ENCODE measurements around the gene STPG1.
A peak's percentile ranks its signal among the peaks of the same experiment; 100 is the strongest.
"Not testable (repeated sequence)": the region's sequence is repeated elsewhere in the genome, so short reads cannot be mapped to it uniquely, and the experiment has no call there.

STPG1 gene, protein sequence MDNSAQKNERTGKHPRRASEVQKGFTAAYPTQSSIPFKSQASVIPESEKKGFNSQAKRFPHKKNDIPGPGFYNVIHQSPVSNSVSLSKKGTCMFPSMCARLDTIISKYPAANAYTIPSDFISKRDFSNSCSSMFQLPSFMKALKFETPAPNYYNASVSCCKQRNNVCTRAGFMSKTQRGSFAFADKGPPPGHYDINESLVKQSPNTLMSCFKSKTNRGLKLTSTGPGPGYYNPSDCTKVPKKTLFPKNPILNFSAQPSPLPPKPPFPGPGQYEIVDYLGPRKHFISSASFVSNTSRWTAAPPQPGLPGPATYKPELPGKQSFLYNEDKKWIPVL

DNA sequence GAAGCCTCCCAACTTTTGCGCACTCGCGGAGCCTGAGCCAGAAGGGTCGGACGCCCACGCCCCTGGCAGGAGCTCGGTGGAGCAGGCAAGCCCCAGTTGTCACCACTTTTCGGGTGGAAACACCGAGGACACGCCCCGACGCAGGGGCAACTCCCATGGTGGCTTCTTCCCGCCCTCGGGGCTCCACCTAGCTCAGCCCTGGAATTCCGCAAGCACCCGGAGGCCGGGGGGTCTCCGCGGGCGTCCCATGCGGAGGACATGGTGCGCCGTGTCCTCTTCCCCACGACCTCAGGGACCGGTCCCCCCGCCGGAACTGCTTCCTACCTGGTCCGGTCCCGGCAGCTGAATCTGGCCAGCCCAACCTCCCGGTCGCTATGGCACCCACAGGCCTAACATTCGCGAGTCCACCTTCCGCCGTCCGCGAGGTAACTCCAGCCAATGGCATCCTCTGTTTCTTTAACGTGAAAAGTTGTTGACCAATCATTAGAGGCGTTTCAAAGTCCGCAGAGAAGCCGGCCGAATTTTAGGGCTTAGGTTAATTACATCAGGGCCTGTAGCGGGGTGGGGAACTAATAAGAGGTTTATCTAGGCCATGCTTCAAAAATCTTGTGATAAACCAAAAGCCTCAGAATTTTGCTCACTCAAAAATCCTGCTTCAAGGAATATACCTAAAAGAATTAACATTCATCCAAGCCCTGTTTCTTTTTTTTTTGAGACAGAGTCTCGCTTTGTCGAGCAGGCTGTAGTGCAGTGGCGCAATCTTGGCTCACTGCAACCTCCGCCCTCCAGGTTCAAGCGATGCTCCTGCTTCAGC lies at the start of gene STPG1:
TSS of gene STPG1 (minus strand) at position 433 of the 814 bp plus-strand sequence. CDS start 12,394 bp downstream, outside the sequence.
- peak; percentile 63 to 79 for DNase-seq

DNA sequence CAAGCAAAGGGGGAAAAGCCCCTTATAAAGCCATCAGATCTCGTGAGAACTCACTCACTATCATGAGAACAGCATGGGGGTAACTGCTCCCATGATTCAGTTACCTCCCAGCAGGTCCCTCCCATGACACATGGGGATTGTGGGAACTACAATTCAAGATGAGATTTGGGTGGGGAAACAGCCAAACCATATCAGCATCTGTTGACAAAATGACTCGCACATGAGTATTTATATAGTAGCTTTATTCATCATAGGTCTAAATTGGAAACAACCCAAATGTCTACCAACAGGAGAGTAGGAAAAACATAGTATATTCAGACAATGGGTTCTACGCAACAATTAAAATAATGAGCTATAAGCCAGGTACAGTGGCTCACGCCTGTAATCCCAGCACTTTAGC lies 48.5 kb upstream of the STPG1 start:
- DNase-seq: not testable (repeated sequence)

DNA sequence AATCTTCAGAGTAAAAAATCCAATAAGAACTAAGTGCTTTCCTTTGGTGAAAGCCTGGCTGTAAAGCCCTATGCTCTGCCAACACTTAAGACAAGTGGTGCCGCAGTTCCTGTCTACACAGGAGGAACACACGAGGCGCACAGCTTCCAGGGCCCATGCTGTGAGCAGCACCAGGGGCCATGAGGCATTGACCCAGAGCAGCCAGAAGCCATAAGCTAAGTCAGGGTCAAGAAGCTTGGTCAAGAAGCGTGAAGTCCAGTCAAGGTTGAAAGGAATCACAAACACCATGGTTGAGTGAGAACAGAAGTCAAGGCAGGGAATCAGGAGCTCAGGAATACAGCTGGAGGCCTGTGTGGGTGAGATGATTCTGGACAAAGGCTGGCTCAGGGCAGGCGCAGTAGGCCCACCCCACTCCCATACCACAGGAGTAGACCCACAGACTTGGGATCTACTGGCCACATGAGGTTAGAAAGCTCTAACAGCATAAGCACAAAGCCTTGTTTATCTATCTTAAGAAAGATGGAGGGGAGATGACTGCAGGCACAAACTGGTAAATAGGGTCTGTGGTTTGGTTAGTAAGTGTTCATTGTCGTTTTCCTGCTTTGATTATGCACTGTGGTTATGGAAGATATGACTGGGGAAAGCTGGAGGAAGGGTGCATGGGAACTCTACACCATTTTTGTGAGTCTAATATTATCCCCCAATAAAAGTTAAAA lies 46.1 kb upstream of the STPG1 start:
- DNase-seq: no peak

DNA sequence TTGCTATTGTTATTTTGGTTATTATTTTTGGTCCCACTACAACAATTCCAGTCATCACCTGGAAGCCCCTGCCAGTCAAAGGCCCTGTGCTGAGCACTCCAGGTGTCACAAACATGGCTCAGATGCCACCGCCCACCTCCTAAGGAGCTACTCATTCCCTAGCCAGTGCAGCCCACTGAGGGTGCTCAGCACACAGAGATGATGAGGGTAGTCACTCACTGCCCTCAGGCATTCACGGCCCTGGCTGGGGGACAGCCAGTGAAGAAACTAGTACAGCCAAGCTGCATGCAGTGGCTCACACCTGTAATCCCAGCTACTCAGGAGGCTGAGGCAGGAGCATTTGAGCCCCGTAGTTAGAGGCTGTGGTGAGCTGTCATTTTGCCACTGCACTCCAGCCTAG lies 44.3 kb upstream of the STPG1 start:
- no peak for DNase-seq

DNA sequence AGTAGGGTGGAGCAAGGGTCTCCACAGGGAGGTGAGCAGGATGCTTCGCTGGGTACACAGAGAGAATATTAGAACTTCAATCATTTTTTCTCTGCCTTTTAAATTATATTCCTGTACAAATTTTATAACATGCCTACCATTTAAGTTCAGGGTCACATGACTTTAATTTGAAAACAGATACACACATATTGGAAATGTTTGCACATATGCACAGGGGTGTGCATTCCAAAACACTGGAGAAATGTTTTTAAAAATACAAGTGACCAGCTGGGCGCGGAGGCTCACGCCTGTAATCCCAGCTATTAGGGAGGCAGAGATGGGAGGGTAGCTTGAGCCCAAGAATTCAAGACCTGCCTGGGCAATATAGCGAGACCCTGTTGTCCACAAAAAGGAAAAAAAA lies 41.7 kb upstream of the STPG1 start:
- no peak for DNase-seq

DNA sequence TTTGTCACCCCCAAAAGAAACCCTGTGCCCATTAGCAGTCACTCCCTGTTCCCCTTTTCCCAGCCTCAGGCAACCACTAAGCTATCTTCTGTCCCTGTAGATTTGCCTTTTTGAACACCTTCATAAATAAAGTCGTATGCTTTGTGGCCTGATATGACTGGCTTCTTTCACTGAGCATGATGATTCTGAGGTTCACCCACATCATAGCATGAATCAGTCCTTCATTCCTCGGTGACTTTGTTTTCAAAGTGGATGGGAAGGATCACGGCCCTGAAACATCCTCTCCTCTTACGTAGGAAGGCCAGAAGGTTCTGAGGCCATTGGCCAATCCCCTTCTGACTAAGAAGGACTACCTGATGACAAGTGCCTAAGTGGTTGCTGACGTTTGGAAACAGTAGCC lies 41.1 kb upstream of the STPG1 start:
- DNase-seq: no peak

DNA sequence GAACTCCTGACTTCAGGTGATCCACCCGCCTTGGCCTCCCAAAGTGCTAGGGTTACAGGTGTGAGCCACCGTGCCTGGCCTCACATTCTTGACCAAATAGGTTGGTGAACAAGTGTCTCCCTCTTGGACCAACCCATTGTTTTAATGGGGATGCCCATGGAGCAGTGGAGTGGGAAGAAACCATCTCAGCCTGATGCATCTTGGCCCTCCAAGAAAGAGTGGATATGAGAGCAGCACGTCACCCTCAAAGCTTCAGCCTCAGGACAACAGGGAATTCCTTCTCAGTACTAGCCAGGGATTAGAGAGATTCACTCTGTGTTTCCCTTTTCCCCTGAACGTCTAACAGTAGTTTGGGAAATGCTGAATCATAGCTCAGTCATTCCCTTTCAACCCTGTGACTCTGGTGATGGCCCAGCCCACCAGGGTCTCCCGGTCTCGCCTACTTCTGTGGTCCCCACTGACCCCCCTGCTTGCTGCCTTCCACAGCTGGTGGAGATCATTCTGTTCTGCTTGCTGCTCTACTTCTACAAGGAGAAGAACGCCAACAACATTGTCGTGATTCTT lies 39.4 kb upstream of the STPG1 start:
- no peak for DNase-seq

DNA sequence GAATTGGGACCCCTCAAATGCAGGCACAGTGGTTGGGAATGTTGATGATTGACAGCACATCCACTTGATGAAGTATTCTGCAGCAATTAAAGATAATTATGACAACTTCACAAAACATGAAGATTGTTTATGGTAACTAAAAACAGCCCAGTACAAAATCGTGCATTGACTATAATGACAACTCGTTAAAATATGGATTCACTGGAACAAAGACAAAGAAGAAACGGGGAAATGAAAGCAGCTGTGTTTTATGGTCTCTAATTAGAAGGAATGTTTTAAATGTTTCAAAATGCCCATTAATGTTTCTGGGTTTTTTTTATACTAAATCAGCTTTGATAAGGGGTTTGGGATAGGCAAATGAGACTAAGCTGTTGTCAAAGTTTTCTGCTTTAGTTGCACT lies 38.2 kb upstream of the STPG1 start:
- no peak for DNase-seq

DNA sequence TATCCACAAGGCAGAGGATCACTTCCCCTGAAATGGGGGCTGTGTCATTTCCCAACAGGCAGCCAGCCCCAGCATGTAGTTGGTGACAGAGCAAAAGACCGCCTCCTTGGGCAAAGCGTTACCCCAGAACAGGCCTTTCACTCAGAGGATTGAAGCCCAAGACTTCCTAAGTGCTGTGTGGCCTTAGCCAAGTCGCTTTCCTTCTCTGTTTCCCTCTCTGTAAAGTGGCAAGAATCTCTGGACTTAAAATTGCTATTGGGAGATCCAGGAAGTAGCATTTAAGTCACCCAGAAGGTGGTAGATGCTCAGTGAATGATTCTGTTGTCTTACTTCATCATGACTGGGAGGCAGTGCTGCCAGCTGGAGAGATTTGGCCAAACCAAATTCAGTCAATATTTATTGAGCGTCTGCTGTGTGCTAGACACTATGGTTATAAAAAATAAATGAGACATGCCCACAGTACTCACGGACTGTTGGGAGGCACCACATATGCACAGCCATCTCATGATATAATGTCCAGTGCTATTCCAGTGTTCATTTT lies 37.3 kb upstream of the STPG1 start:
- no peak for DNase-seq

DNA sequence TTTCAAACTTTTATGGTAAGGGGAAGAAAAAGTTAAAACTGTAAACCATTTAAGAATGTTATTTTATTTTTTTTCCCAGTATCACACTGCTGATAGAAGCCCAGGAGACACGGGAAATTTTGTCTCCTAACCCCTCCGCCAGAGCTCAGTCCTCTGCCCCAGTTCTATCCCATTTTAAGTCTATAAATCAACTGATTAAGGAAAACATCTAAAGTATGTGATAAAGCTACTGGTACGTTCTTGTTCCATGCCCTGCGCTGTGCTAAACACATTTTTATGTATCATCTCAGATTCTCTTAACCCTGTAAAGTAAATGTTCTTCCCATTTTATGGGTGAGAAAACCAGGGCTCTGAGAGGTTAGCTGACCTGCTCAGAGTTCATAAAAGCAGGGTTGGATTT lies 36.7 kb upstream of the STPG1 start:
- DNase-seq: no peak

DNA sequence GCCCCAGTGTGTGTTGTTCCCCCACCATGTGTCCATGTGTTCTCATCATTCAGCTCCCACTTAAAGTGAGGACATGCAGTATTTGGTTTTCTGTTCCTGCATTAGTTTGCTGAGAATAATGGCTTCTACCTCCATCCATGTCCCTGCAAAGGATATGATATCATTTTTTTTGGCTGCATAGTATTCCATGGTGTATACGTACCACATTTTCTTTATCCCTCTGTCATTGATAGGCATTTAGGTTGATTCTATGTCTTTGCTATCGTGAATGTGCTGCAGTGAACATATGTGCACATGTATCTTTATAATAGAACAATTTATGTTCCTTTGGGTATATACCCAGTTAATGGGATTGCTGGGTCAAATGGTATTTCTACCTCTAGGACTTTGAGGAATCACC lies 32.9 kb upstream of the STPG1 start:
- not testable (repeated sequence) for DNase-seq

DNA sequence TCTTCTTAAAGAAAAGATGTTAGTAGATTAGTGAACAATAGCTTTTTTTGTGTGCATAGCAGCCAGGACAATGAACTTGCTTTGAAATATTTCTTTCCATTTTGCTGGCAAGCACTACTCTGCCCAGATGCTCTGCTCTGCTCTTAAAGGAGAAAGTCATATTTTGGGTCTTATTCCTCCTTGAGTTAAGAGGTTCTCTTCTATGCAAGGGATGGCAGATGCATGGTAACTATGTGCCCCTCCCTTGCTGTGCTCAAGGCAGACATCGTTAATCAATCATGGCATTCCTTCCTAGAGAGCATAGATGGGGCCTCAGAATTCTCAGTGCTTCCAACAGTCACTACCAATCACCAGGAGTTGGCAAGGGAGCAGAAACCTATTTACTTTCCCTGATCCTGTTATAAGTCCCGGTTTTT lies 29.7 kb upstream of the STPG1 start:
- peak in 1 of 2 donors; percentile 51 for DNase-seq

DNA sequence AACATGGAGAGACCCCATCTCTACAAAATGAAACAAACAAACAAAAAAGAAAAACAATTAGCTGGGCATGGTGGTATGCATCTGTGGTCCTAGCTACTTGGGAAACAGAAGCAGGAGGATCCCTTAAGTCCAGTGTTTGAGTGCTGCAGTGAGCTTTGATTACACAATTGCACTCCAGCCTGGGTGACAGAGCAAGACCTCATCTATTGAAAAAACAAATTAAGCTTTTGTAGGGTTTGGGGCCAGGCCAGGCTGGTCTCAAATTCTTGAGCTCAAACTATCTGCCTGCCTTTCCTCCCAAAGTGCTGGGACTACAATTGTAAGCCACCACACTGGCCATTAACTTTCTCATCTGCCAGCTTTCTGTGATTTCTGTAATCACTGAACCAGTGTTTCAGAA lies 29.2 kb upstream of the STPG1 start:
- DNase-seq: no peak

DNA sequence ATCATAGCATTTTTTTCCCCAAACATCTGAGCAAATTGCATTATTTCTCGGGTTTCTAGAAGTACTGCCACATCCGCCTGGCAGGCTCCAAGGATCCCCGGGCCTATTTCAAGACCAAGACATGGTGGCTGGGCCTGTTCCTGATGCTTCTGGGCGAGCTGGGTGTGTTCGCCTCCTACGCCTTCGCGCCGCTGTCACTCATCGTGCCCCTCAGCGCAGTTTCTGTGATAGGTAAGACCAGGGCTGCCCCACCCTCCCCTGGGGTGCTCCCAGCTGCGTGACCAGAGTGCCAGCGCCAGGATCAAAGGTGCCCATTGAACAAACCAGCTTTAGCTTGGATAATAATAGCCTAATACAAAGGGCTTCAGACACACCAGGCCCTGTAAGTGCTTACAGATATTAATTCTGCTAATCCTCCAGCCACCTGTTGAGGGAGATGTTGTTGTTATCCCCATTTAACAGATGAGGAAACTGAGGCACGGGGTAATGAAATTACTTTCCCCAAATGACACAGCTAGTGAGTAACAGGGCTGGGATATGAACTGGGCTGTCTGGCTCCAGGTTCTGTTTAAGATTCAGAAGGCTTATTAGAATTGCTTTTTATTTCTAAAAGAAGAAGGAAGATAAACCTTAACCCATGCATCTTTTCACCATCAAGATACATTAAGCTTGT lies 28.6 kb upstream of the STPG1 start:
- no peak for DNase-seq

DNA sequence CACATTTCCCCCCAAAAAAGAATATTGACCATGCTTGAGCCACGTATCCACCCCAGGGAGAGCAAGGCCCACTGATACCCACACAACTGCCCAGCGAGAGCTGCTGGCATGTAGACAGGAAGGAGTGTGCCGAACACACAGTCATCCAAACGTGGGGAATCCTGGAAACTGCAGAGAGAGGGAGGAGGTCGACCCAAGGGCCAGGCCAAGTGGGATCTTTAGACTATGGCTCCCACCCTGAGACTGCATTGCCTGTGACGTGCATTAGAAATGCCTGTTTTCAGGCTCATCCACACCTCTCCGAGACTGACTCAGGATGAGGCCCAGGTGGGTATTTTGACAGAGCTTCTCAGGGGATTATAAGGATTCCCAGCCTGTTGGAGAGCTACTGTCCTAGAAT lies 27.9 kb upstream of the STPG1 start:
- DNase-seq: no peak

DNA sequence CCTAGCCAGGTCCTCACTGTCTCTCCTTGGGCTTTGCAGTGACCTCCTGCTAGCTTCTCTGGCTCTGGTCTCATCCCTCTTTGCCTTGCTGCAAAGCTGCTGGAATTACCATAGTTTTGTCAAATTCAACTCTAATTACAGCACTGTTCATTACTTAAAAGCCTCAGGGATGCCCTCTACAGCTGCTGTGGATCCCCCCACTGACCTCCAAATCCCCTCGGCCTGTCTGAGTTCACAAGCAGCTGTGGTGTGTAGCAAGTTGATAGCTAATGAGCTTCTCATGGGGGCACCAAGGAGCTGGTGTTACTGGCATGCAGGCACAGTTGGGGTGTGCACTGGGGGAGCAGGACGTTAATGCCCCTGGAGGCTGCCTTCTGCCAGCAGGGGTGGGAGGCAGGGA lies 26.9 kb upstream of the STPG1 start:
- no peak for DNase-seq

DNA sequence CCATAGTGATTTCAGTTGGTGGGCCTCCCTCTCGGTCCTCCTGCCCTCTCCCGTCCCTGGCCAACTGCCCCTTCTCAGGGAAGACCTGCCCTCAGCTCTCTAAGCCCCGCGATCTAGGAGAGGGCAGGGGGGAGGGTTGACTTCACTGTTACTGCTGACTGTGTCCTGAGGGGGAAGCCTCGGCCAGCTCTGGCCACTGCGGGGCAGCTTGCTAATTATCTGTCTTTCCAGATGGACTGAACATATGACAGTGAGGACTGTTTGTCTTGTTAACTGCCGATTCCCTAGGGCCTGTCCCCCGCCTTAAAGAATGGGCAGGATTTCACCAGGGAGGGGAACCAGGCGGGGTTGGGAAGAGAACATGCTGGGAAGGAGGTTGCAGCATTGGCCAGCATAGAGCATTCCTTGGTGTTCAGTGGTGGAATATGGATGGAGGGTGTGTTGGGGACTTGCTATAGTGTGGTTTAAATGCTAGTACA lies 24.9 kb upstream of the STPG1 start:
- DNase-seq: peak in 1 of 2 donors; percentile 48

DNA sequence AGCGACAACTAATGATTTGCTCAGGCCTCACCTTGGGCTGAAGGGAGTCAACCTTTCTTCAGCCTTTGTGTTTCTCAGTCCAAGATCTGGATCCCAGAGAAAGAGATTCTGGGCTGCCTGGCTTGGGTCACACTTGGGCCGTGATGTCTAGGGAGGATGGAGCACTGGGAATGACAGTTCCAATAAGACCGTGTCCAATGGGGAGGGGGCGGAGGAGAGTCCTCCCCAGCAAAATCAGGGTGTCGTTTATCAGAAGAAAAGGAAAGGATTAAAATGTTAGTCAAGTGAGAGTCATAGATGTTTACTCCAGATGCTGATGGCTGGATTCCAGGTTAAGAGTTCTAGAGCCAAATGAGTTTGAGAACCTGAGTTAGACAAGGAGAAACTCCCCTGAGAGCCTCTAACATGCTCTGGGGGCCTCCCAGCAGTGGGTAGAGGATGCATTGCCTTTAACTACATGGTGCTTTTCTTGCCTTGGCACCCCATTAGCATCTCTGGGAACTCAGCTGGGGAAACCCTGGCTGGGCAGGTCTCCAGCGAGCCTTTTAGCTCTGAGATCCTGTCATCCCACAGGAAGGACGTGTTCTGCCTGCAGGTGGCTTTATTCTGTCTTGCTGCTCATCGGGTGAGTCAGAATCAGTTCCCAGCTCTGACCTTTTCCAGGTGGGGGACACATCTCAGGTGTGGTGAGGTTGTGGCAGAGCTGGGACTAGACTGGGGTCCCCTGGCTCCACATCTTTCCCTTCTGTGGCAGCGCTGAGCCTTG lies 24.2 kb upstream of the STPG1 start:
- DNase-seq: peak in 1 of 2 donors; percentile 19

DNA sequence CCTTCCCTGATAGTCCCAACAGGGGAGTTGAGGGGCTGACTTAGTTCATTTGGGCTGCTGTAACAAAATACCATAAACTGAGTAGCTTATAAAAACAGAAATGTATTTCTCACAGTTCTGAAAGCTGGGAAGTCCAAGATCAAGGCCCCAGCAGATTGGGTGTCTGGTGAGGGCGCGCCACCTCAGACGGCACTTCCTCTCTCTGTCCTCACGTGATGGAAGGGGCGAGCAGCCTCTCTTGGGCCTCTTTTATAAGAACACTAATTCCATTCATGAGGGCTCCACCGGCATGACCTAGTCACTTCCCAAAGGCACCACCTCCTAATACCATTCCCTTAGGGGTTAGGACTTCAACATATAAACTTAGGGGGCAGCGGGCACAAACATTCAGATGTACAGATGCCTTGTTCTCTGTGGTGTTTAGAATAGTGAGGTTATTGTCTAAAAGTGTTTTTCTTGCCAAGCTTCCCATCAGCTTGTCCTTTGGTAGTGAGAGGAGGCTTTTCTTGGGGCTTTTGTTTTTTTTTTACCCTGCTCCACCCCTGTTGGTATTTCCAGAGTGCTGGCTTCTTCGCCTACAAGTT lies 22.3 kb upstream of the STPG1 start:
- peak in 1 of 2 donors; percentile 41 for DNase-seq

DNA sequence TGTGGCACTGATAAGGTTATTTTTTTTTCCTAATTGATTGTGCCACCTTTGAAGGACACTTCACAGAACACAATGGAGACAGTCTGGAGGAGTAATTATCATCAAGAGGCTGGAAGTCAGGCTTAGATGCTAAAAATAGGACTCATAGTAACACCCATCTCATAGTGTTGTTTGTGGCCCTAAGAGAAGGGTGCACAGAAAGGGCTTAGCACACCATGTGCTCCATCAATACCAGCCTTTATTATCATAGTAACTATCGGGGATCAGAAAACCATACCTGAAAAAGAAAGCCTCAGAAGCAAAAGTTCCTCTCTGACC lies 13.9 kb upstream of the STPG1 start:
- DNase-seq: no peak
